Natural killer cell (primary cell): ENCODE measurements around the gene TRMT44. TPM values are rescaled to one million over a fixed set of nuclear protein-coding genes. Genes with fewer than 3 reads are reported as not detected.

Experiments used
- ATAC-seq, 3 donors: fragments of 150-1000 bp in 2 of 3; fragments of 200-7000 bp in 1 of 3; cut with Tn5 transposase; 1 replicate in 1 of 3; 2 replicates in 2 of 3; pipeline ENCODE4 v1.10.0; 2021; ENCODE audit warnings: mild to moderate bottlenecking in 2 of 3, moderate library complexity in 2 of 3
- DNase-seq, 2 donors: peaks; one replicate each; pipeline versions ENCODE4 v3.0.0 to v3.0.0-alpha.2; 2013 to 2021; ENCODE audit warnings: mixed read lengths in 1 of 2
- H3K27ac ChIP-seq: one replicate; pipeline ENCODE4 v1.5.1; 2013; ENCODE audit warnings: mild to moderate bottlenecking, low read length
- H3K27me3 ChIP-seq: one replicate; pipeline ENCODE4 v1.6.1; 2013; ENCODE audit warnings: low read length; ENCODE audit not compliant: control insufficient read depth, insufficient read depth
- H3K36me3 ChIP-seq: one replicate; pipeline ENCODE4 v1.6.1; 2013; ENCODE audit warnings: low read length; ENCODE audit not compliant: control insufficient read depth, insufficient read depth
- H3K4me1 ChIP-seq: one replicate; pipeline ENCODE4 v1.6.1; 2013; ENCODE audit warnings: low read length; ENCODE audit not compliant: control insufficient read depth, insufficient read depth
- H3K4me3 ChIP-seq: one replicate; pipeline ENCODE4 v1.5.1; 2013; ENCODE audit warnings: low read length
- H3K9me3 ChIP-seq: one replicate; pipeline ENCODE4 v1.6.1; 2013; ENCODE audit warnings: low read length; ENCODE audit not compliant: control insufficient read depth, insufficient read depth
- H3K27ac Mint-ChIP-seq, 2 donors: one replicate each; pipeline ENCODE4 v1.8.0; 2022; ENCODE audit warnings: mild to moderate bottlenecking in 2 of 2, mixed read lengths in 2 of 2, moderate library complexity in 1 of 2
- H3K27me3 Mint-ChIP-seq, 2 donors: one replicate each; pipeline ENCODE4 v1.8.0; 2022; ENCODE audit warnings: low read depth in 2 of 2, mixed read lengths in 2 of 2
- H3K36me3 Mint-ChIP-seq: one replicate; pipeline ENCODE4 v1.8.0; 2022; ENCODE audit warnings: mixed read lengths
- H3K4me1 Mint-ChIP-seq, 2 donors: one replicate each; pipeline ENCODE4 v1.8.0; 2022; ENCODE audit warnings: mixed read lengths in 2 of 2
- H3K4me3 Mint-ChIP-seq: one replicate; pipeline ENCODE4 v1.8.0; 2022; ENCODE audit warnings: mild to moderate bottlenecking, moderate library complexity, mixed read lengths
- H3K9me3 Mint-ChIP-seq, 2 donors: one replicate each; pipeline ENCODE4 v1.8.0; 2022; ENCODE audit warnings: mixed read lengths in 2 of 2
- WGBS: methylation state at CpG from one replicate; pipeline ENCODE4 v1.1.7; 2013; ENCODE audit warnings: missing lambda C conversion rate; ENCODE audit not compliant: insufficient coverage; 5-methylcytosine and 5-hydroxymethylcytosine counted together
- intact Hi-C: fragments of 100-400 bp; cut with micrococcal nuclease; formaldehyde crosslinking; loops from one replicate; pipeline ENCODE4 v1.14.2; 2022
- total RNA-seq, 4 donors: library from RNA; stranded (reverse); fragments of 120-200 nt in 1 of 4; gene quantifications; one replicate each; pipeline versions ENCODE4 v1.2.3 to v1.2.4, GENCODE V29; 2013 to 2022
- TF ChIP-seq, protein P1 (sequence below): fragments of 200-600 bp; IDR thresholded peaks from one replicate; pipeline ENCODE4 v1.8.0; 2022; ENCODE audit warnings: antibody characterized with exemption

Gene TRMT44
- total RNA-seq, 3 donors from 2014 or later (not counting 1 experiment from before 2014, with no cell fraction given), result 24.4 to 37.5 (median 34.3) TPM

DNA sequence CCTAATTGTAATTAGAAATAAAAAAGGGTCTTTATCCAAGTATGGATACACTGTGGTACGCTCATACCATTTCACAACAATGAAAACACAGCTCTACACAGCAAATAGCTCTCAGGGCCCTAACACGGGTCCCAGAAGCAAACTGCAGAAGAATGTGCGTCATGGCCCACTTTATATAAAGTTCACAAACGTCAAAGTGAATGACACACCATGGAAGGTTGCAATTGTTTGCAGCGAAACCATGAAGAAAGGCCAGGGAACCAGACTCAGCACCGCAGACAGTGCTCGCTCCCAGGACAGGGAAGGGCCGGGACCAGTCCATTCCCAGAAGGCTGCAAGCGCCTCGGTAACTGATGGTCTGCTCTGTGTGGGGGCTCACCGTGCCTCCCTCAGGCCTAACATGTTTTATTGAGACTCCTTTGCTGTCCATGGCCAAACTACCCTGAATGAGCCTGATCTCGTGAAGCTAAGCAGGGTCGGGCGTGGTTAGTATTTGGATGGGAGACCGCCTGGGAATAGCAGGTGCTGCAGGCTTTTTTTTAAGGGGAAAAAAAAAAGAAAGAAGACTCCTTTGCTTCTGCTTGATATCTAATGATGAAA is 47.9 kb upstream of the TRMT44 start:
- H3K9me3 Mint-ChIP-seq, result no peaks in the 10 kb centered on the region
- H3K4me3 Mint-ChIP-seq, result no peak overlapping the region
- no peaks in the 10 kb centered on the region for H3K27me3 ChIP-seq
- peaks cover 24% of the 10 kb centered on the region for H3K36me3 ChIP-seq
- H3K4me1 Mint-ChIP-seq, result no peaks in the 10 kb centered on the region
- intact Hi-C loops, result no loop called here
- no peaks in the 10 kb centered on the region for H3K27me3 Mint-ChIP-seq
- H3K9me3 ChIP-seq, result no peaks in the 10 kb centered on the region
- no peak overlapping the region for H3K27ac Mint-ChIP-seq
- DNase-seq (peak in 1 of 2 donors; percentile 23), ATAC-seq (no peak)
- no peak overlapping the region for H3K27ac ChIP-seq
- H3K4me3 ChIP-seq, result no peak overlapping the region
- 97% methylated on average over 15 of the region's 15 CpGs for WGBS
- TF ChIP-seq, protein P1, sequence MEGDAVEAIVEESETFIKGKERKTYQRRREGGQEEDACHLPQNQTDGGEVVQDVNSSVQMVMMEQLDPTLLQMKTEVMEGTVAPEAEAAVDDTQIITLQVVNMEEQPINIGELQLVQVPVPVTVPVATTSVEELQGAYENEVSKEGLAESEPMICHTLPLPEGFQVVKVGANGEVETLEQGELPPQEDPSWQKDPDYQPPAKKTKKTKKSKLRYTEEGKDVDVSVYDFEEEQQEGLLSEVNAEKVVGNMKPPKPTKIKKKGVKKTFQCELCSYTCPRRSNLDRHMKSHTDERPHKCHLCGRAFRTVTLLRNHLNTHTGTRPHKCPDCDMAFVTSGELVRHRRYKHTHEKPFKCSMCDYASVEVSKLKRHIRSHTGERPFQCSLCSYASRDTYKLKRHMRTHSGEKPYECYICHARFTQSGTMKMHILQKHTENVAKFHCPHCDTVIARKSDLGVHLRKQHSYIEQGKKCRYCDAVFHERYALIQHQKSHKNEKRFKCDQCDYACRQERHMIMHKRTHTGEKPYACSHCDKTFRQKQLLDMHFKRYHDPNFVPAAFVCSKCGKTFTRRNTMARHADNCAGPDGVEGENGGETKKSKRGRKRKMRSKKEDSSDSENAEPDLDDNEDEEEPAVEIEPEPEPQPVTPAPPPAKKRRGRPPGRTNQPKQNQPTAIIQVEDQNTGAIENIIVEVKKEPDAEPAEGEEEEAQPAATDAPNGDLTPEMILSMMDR, result no peak
- no peaks in the 10 kb centered on the region for H3K4me1 ChIP-seq
- no peaks in the 10 kb centered on the region for H3K36me3 Mint-ChIP-seq

DNA sequence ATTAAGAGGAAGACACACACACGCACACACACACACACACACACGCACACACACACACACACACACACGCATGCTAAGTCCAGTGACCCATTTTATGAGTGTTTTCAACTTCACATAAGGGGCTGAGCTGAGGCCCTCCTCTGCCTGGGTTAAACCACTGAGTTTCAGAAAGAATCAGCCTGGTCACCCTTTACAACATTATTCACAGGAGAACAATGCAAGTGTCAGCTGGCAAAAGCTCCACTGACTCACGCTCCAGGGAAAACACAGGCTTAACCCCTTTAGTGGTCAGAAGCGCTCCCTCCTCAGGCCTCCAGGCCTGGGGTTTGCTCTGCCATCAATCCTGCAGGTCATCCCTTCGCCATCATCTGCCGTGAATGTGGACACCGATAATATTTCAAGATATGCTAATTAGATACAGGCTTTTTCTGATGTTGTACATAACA is 47.0 kb upstream of the TRMT44 start:
- ATAC-seq (no peak), DNase-seq (no peak)
- H3K4me3 Mint-ChIP-seq, result no peak overlapping the region
- no peaks in the 10 kb centered on the region for H3K27me3 Mint-ChIP-seq
- 80% methylated on average over 8 of the region's 8 CpGs for WGBS
- intact Hi-C loops, result no loop called here
- Histone ChIP-seq H3K36me3 (peaks cover 16% of the 10 kb centered on the region), H3K4me3 (no peak overlapping the region), H3K27ac (no peak overlapping the region), H3K4me1 (no peaks in the 10 kb centered on the region), H3K9me3 (no peaks in the 10 kb centered on the region), H3K27me3 (no peaks in the 10 kb centered on the region)
- H3K4me1 Mint-ChIP-seq, result no peaks in the 10 kb centered on the region
- H3K9me3 Mint-ChIP-seq, result no peaks in the 10 kb centered on the region
- H3K27ac Mint-ChIP-seq, result no peak overlapping the region
- TF ChIP-seq, protein P1, result no peak
- no peaks in the 10 kb centered on the region for H3K36me3 Mint-ChIP-seq

DNA sequence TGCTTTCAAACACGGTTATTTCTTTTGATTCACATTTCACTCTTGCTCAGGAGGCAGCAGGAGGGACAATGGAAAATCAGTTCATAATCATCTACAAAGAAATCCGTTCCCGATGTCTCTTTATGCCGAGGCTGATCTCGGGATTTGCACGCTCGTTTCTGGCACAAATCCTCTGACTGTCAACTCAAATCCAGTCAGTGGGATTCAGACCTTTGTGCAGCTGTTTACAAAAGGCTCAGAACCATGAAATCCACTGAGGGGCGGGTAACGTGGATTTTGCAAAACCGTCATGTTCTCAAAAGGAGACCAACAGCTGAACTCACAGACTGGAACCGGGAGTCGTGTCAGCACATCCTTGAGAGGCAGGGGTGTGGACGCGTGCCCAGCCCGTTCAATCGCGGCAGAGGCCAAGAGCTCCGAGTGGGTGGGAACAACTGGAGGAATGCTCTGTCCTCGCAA is 46.5 kb upstream of the TRMT44 start:
- TF ChIP-seq, protein P1, result no peak
- Mint-ChIP-seq H3K4me3 (no peak overlapping the region), H3K36me3 (no peaks in the 10 kb centered on the region), H3K27ac (no peak overlapping the region), H3K27me3 (no peaks in the 10 kb centered on the region), H3K4me1 (no peaks in the 10 kb centered on the region), H3K9me3 (no peaks in the 10 kb centered on the region)
- H3K4me3 ChIP-seq, result no peak overlapping the region
- H3K27me3 ChIP-seq, result no peaks in the 10 kb centered on the region
- H3K9me3 ChIP-seq, result no peaks in the 10 kb centered on the region
- intact Hi-C loops, result no loop called here
- no peak for ATAC-seq
- WGBS, result 94% methylated on average over 19 of the region's 19 CpGs
- DNase-seq, result no peak
- no peak overlapping the region for H3K27ac ChIP-seq
- no peaks in the 10 kb centered on the region for H3K4me1 ChIP-seq
- peaks cover 12% of the 10 kb centered on the region for H3K36me3 ChIP-seq

DNA sequence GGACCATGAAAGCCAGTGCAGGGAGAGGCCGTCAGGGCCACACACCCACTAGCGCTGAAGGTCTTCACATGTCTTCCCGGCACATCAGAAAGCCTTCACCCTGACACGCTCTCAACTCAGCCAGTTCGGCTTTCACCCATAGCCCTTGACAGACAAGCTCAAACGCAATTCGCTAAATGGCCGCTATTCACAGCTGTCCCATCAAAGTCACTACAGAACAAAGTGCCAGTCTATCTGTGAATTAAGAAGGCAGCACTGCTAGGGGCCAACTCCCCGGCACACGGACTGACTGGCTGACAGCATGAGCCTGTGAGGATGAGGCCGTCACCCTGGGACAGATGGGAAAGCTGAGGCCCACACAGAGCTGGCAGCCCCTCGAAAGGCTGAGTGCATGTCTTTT is 45.8 kb upstream of the TRMT44 start:
- intact Hi-C loops, result no loop called here
- Histone ChIP-seq H3K27me3 (no peaks in the 10 kb centered on the region), H3K4me3 (no peak overlapping the region), H3K9me3 (no peaks in the 10 kb centered on the region), H3K4me1 (no peaks in the 10 kb centered on the region), H3K27ac (no peak overlapping the region), H3K36me3 (peaks cover 8% of the 10 kb centered on the region)
- Mint-ChIP-seq H3K9me3 (no peaks in the 10 kb centered on the region), H3K4me1 (no peaks in the 10 kb centered on the region), H3K27ac (no peak overlapping the region), H3K4me3 (no peak overlapping the region), H3K36me3 (no peaks in the 10 kb centered on the region), H3K27me3 (no peaks in the 10 kb centered on the region)
- 98% methylated on average over 12 of the region's 12 CpGs for WGBS
- DNase-seq, result no peak
- ATAC-seq, result no peak
- TF ChIP-seq, protein P1, result no peak
